GM21515 (cell line): Measurements from ENCODE around the gene ZNRF4.
"Not testable (repeated sequence)": the region's sequence is repeated elsewhere in the genome, so short reads cannot be mapped to it uniquely, and the experiment has no call there.

Source experiments
- ATAC-seq: cut with Tn5 transposase; IDR thresholded peaks from one replicate; pipeline ENCODE4 v1.9.1; 2021; ENCODE audit not compliant: unreplicated experiment

Gene ZNRF4

GRCh38 chr19:5472286-5472685, 17.1 kb downstream of the ZNRF4 start:
- no peak for ATAC-seq

- ATAC-seq = no peak
Observed at GRCh38 chr19:5473646-5474045, 18.4 kb downstream of the ZNRF4 start.

GRCh38 chr19:5477451-5478215, 22.4 kb downstream of the ZNRF4 start:
- ATAC-seq = no peak

GRCh38 chr19:5478241-5478924, 23.2 kb downstream of the ZNRF4 start:
- no peak for ATAC-seq

- ATAC-seq = no peak
Observed at GRCh38 chr19:5478925-5479588, 23.8 kb downstream of the ZNRF4 start.

GRCh38 chr19:5479958-5480357, 24.7 kb downstream of the ZNRF4 start:
- ATAC-seq = no peak

GRCh38 chr19:5480427-5480836, 25.2 kb downstream of the ZNRF4 start:
- no peak for ATAC-seq

- ATAC-seq = no peak
Observed at GRCh38 chr19:5481957-5482356, 26.7 kb downstream of the ZNRF4 start.

GRCh38 chr19:5484398-5485285, 29.4 kb downstream of the ZNRF4 start:
- no peak for ATAC-seq

- ATAC-seq = no peak
Observed at GRCh38 chr19:5485286-5485636, 30.0 kb downstream of the ZNRF4 start.

- not testable (repeated sequence) for ATAC-seq
Observed at GRCh38 chr19:5485658-5486057, 30.4 kb downstream of the ZNRF4 start.

- ATAC-seq = no peak
Observed at GRCh38 chr19:5487222-5487621, 32.0 kb downstream of the ZNRF4 start.

GRCh38 chr19:5489551-5489950, 34.3 kb downstream of the ZNRF4 start:
- ATAC-seq = no peak

GRCh38 chr19:5491565-5491964, 36.3 kb downstream of the ZNRF4 start:
- ATAC-seq = no peak

- no peak for ATAC-seq
Observed at GRCh38 chr19:5492281-5492634, 37.0 kb downstream of the ZNRF4 start.

GRCh38 chr19:5492635-5493409, 37.6 kb downstream of the ZNRF4 start:
- no peak for ATAC-seq

GRCh38 chr19:5494773-5495172, 39.6 kb downstream of the ZNRF4 start:
- no peak for ATAC-seq

- no peak for ATAC-seq
Observed at GRCh38 chr19:5495792-5496191, 40.6 kb downstream of the ZNRF4 start.

- no peak for ATAC-seq
Observed at GRCh38 chr19:5497297-5497696, 42.1 kb downstream of the ZNRF4 start.

GRCh38 chr19:5498830-5499550, 43.8 kb downstream of the ZNRF4 start:
- no peak for ATAC-seq
